Psoas muscle (tissue), 8 donors: ENCODE results near the gene MYLK2. TPM values are rescaled to one million over a fixed set of nuclear protein-coding genes. Genes with fewer than 3 reads are reported as not detected.
A peak's percentile ranks its signal among the peaks of the same experiment; 100 is the strongest.

Experiments
- ATAC-seq, 4 donors: fragments of 200-7000 bp; cut with Tn5 transposase; one replicate each; pipeline ENCODE4 v1.9.1; 2020; ENCODE audit warnings: moderate library complexity in 3 of 4, mild to moderate bottlenecking in 2 of 4
- DNase-seq, 2 donors: peaks; one replicate each; pipeline ENCODE4 v3.0.0-alpha.2; 2020
- H3K27ac ChIP-seq: fragments of 200-600 bp; one replicate; pipeline ENCODE4 v1.8.0; 2022
- H3K27me3 ChIP-seq, 3 donors: fragments of 200-600 bp in 1 of 3; one replicate each; pipeline versions ENCODE4 v1.6.1 to v1.8.0; 2013 to 2022; ENCODE audit warnings: low read length in 2 of 3, mild to moderate bottlenecking in 2 of 3, moderate library complexity in 1 of 3; ENCODE audit not compliant: insufficient read depth in 3 of 3
- H3K36me3 ChIP-seq, 2 donors: fragments of 200-600 bp in 1 of 2; one replicate each; pipeline versions ENCODE4 v1.6.1 to v1.8.0; 2013 to 2022; ENCODE audit warnings: low read depth in 1 of 2, mild to moderate bottlenecking in 1 of 2, moderate library complexity in 1 of 2; ENCODE audit not compliant: insufficient read depth in 1 of 2
- H3K4me1 ChIP-seq: fragments of 200-600 bp; one replicate; pipeline ENCODE4 v1.8.0; 2022
- H3K4me3 ChIP-seq: fragments of 200-600 bp; one replicate; pipeline ENCODE4 v1.8.0; 2022; ENCODE audit warnings: mild to moderate bottlenecking
- H3K9me3 ChIP-seq: fragments of 200-600 bp; one replicate; pipeline ENCODE4 v1.8.0; 2022
- CTCF ChIP-seq: fragments of 200-600 bp; IDR thresholded peaks from one replicate; pipeline ENCODE4 v1.8.0; 2022; ENCODE audit warnings: antibody characterized with exemption
- WGBS, 3 donors: extraction: QIAGEN DNeasy Blood & Tissue Kit; methylation state at CpG; one replicate each; pipeline versions ENCODE4 v1.1.6 to v1.1.7; 2013; 5-methylcytosine and 5-hydroxymethylcytosine counted together
- intact Hi-C, 2 donors: fragments of 100-400 bp; cut with DNase I; formaldehyde crosslinking; loops; one replicate each; pipeline versions ENCODE4 v1.11.0 to v1.14.2; 2022
- polyA plus RNA-seq, 3 donors: library from polyadenylated mRNA; stranded (reverse); fragments of 200-250 nt; gene quantifications; one replicate each; pipeline ENCODE4 v1.2.3, GENCODE V29; 2013
- total RNA-seq, 4 donors: library from RNA; stranded (reverse); fragmentation: NEBNext Ultra II Directional in 2 of 4; extraction: Animal tissue kit (Norgen Biotek cat#: 25700) in 2 of 4; gene quantifications; one replicate each; pipeline versions ENCODE4 v1.2.1 to v1.2.4, GENCODE V29; 2021 to 2023
- donor health status: healthy with polysubstance abuse.
- donor health status: DM: no; HTN: no; CAD: no; lungs with moderate emphysema.
- donor health status: Bipolar disorder and iron deficiency.
- donor health status: healthy.
- donor health status: DM: yes; HTN: yes; CAD: no.
- donor health status: DM: no; HTN: no; CAD: no.
- donor health status: DM: no; HTN: no; CAD: no.
- donor health status: DM: yes; HTN: yes; CAD: no.

Gene MYLK2
- total and polyA plus RNA-seq, 7 donors: 30.6 to 273 (median 94.5) TPM

- intact Hi-C loops: no loop called here
- 82 to 89% (median 85%) methylated on average over 6 of the region's 6 CpGs for WGBS, 3 donors
- Histone ChIP-seq H3K4me3 (no peak overlapping the region), H3K27me3 (peaks cover 0 to 34% (median 12%) of the 10 kb centered on the region in 3 donors), H3K9me3 (no peaks in the 10 kb centered on the region), H3K4me1 (peaks cover 4% of the 10 kb centered on the region), H3K27ac (no peak overlapping the region), H3K36me3 (no peaks in the 10 kb centered on the region)
- DNase-seq (no peak), ATAC-seq (no peak)
- no peak for TF ChIP-seq CTCF
Measured at GRCh38 chr20:31872406-31872805, 53.2 kb downstream of the MYLK2 start.

- H3K27me3 ChIP-seq: peaks cover 0 to 7% (median 1%) of the 10 kb centered on the region in 3 donors
- 72 to 77% (median 75%) methylated on average over 2 of the region's 2 CpGs for WGBS, 3 donors
- no peak overlapping the region for H3K4me3 ChIP-seq
- no peaks in the 10 kb centered on the region for H3K4me1 ChIP-seq
- H3K36me3 ChIP-seq: no peaks in the 10 kb centered on the region
- no peak overlapping the region for H3K27ac ChIP-seq
- H3K9me3 ChIP-seq: no peaks in the 10 kb centered on the region
- no peak for ATAC-seq
- no peak for DNase-seq
- TF ChIP-seq CTCF: no peak
- intact Hi-C loops: no loop called here
Measured at GRCh38 chr20:31875671-31876070, 56.5 kb downstream of the MYLK2 start.

- Histone ChIP-seq H3K36me3 (no peaks in the 10 kb centered on the region), H3K9me3 (no peaks in the 10 kb centered on the region), H3K4me1 (no peaks in the 10 kb centered on the region), H3K4me3 (no peak overlapping the region), H3K27me3 (no peaks in the 10 kb centered on the region), H3K27ac (no peak overlapping the region)
- TF ChIP-seq CTCF: no peak
- DNase-seq: no peak
- intact Hi-C loops: no loop called here
- no peak for ATAC-seq
Measured at GRCh38 chr20:31877684-31878083, 58.5 kb downstream of the MYLK2 start.

- 7 to 10% (median 8%) methylated on average over 35 to 45 of the region's 45 CpGs for WGBS, 3 donors
Measured at GRCh38 chr20:31879143-31879987, 60.2 kb downstream of the MYLK2 start.

More at GRCh38 chr20:31879143-31879987, 60.2 kb downstream of the MYLK2 start:
- peak; percentile 91 to 97 (median 94) for ATAC-seq
- no peaks in the 10 kb centered on the region for H3K27me3 ChIP-seq
- H3K27ac ChIP-seq: no peak overlapping the region
- no peaks in the 10 kb centered on the region for H3K4me1 ChIP-seq
- peak; percentile 93 to 94 for DNase-seq
- peak; percentile 6 for TF ChIP-seq CTCF
- no peaks in the 10 kb centered on the region for H3K9me3 ChIP-seq
- no peaks in the 10 kb centered on the region for H3K36me3 ChIP-seq
- H3K4me3 ChIP-seq: peak overlapping the region; percentile 61
- intact Hi-C loops: no loop called here
